CD14-positive monocyte (primary cell): Measurements from ENCODE around the gene NME9. TPM values are rescaled to one million over a fixed set of nuclear protein-coding genes. Genes with fewer than 3 reads are reported as not detected.

Source experiments
- DNase-seq, 3 donors: peaks; one replicate each; pipeline ENCODE4 v3.0.0-alpha.2; 2011 to 2022
- H2AFZ ChIP-seq: 2 replicates; pipeline ENCODE4 v1.6.0; 2012; ENCODE audit warnings: mild to moderate bottlenecking, low read depth, low read length, inconsistent platforms; ENCODE audit not compliant: insufficient read depth, poor library complexity, severe bottlenecking
- H3K27ac ChIP-seq, 2 donors: 1 replicate in 1 of 2; 2 replicates in 1 of 2; pipeline ENCODE4 v1.5.1; 2012 to 2013; ENCODE audit warnings: low read length in 2 of 2, control low read depth in 1 of 2, inconsistent platforms in 1 of 2, low read depth in 1 of 2, mild to moderate bottlenecking in 1 of 2
- H3K27me3 ChIP-seq, 2 donors: one replicate each; pipeline versions ENCODE4 v1.6.0 to v1.6.1; 2011 to 2013; ENCODE audit warnings: low read length in 2 of 2; ENCODE audit not compliant: control insufficient read depth in 2 of 2, insufficient read depth in 2 of 2
- H3K36me3 ChIP-seq, 2 donors: replicated peaks in 1 of 2; 1 replicate in 1 of 2; 2 replicates in 1 of 2; pipeline versions ENCODE4 v1.5.1 to v1.6.1; 2012 to 2013; ENCODE audit warnings: low read length in 2 of 2, control low read depth in 1 of 2, inconsistent platforms in 1 of 2, mild to moderate bottlenecking in 1 of 2; ENCODE audit not compliant: insufficient read depth in 2 of 2, control insufficient read depth in 1 of 2
- H3K4me1 ChIP-seq, 2 donors: 1 replicate in 1 of 2; 2 replicates in 1 of 2; pipeline versions ENCODE4 v1.5.1 to v1.6.1; 2012 to 2013; ENCODE audit warnings: low read length in 2 of 2, control low read depth in 1 of 2, inconsistent platforms in 1 of 2, mild to moderate bottlenecking in 1 of 2, moderate library complexity in 1 of 2; ENCODE audit not compliant: insufficient read depth in 2 of 2, control insufficient read depth in 1 of 2
- H3K4me2 ChIP-seq: replicated peaks from 2 replicates; pipeline ENCODE3; 2012; ENCODE audit warnings: low read length, moderate library complexity, mild to moderate bottlenecking; ENCODE audit not compliant: poor library complexity, severe bottlenecking; ENCODE audit errors: extremely low read depth
- H3K4me3 ChIP-seq, 3 experiments: fragments of 200-600 bp in 1 of 3; sonication (generic) in 1 of 3; replicated peaks in 1 of 3; 1 replicate in 2 of 3; 2 replicates in 1 of 3; pipeline ENCODE4 v1.5.1; 2011 to 2013; ENCODE audit warnings: low read length in 3 of 3, mild to moderate bottlenecking in 3 of 3, control low read depth in 2 of 3, low read depth in 2 of 3, inconsistent platforms in 1 of 3, moderate library complexity in 1 of 3
- H3K79me2 ChIP-seq: 2 replicates; pipeline ENCODE4 v1.6.0; 2012; ENCODE audit warnings: mild to moderate bottlenecking, control low read depth, inconsistent platforms, low read length, moderate library complexity; ENCODE audit not compliant: insufficient read depth
- H3K9ac ChIP-seq: 2 replicates; pipeline ENCODE4 v1.6.0; 2017; ENCODE audit warnings: low read length, mild to moderate bottlenecking; ENCODE audit not compliant: insufficient read depth, poor library complexity, severe bottlenecking
- H3K9me3 ChIP-seq, 2 donors: replicated peaks in 1 of 2; 1 replicate in 1 of 2; 2 replicates in 1 of 2; pipeline versions ENCODE4 v1.5.1 to v1.6.1; 2012 to 2013; ENCODE audit warnings: low read length in 2 of 2, control low read depth in 1 of 2; ENCODE audit not compliant: control insufficient read depth in 1 of 2, insufficient read depth in 1 of 2
- H4K20me1 ChIP-seq: 2 replicates; pipeline ENCODE4 v1.6.0; 2012; ENCODE audit warnings: mild to moderate bottlenecking, low read length, control low read depth, moderate library complexity; ENCODE audit not compliant: insufficient read depth
- H3K27ac Mint-ChIP-seq, 7 donors: one replicate each; pipeline ENCODE4 v1.8.0; 2020; ENCODE audit warnings: mild to moderate bottlenecking in 7 of 7, mixed read lengths in 7 of 7, moderate library complexity in 6 of 7, inconsistent platforms in 2 of 7
- H3K27me3 Mint-ChIP-seq, 3 donors: one replicate each; pipeline ENCODE4 v1.8.0; 2021 to 2022; ENCODE audit warnings: low read depth in 3 of 3, mild to moderate bottlenecking in 3 of 3, mixed read lengths in 3 of 3, moderate library complexity in 3 of 3, inconsistent platforms in 1 of 3
- H3K36me3 Mint-ChIP-seq, 2 donors: one replicate each; pipeline ENCODE4 v1.8.0; 2020; ENCODE audit warnings: mixed read lengths in 2 of 2, inconsistent platforms in 1 of 2, mild to moderate bottlenecking in 1 of 2
- H3K4me1 Mint-ChIP-seq: one replicate; pipeline ENCODE4 v1.8.0; 2020; ENCODE audit warnings: mild to moderate bottlenecking, mixed read lengths
- H3K4me3 Mint-ChIP-seq, 2 donors: one replicate each; pipeline ENCODE4 v1.8.0; 2020; ENCODE audit warnings: mild to moderate bottlenecking in 2 of 2, mixed read lengths in 2 of 2, moderate library complexity in 1 of 2
- H3K9me3 Mint-ChIP-seq, 7 donors: one replicate each; pipeline ENCODE4 v1.8.0; 2020 to 2022; ENCODE audit warnings: mixed read lengths in 7 of 7, mild to moderate bottlenecking in 6 of 7, moderate library complexity in 6 of 7, inconsistent platforms in 2 of 7
- CTCF ChIP-seq: fragments of 200-600 bp; IDR thresholded peaks from one replicate; pipeline ENCODE4 v1.8.0; 2022; ENCODE audit warnings: antibody characterized with exemption, mild to moderate bottlenecking
- WGBS: methylation state at CpG from one replicate; pipeline ENCODE4 v1.1.5; 2013; ENCODE audit warnings: missing lambda C conversion rate; ENCODE audit not compliant: insufficient coverage; 5-methylcytosine and 5-hydroxymethylcytosine counted together
- intact Hi-C, 2 donors: fragments of 100-400 bp; cut with micrococcal nuclease; formaldehyde crosslinking; loops; one replicate each; pipeline versions ENCODE4 v1.15.0 to v1.15.1; 2023
- polyA plus RNA-seq, 3 donors: library from polyadenylated mRNA; depleted of rRNA in 1 of 3; unstranded in 2 of 3; stranded (reverse) in 1 of 3; fragments of 300-500 nt in 2 of 3; fragments of >200 nt in 1 of 3; fragmentation: Illumina TruSeq in 2 of 3; gene quantifications; 1 replicate in 2 of 3; 2 replicates in 1 of 3; pipeline ENCODE4 v1.2.3, GENCODE V29; 2012 to 2021

Gene NME9
- polyA plus RNA-seq, 3 donors = 0.04 TPM; not detected in 2

DNA sequence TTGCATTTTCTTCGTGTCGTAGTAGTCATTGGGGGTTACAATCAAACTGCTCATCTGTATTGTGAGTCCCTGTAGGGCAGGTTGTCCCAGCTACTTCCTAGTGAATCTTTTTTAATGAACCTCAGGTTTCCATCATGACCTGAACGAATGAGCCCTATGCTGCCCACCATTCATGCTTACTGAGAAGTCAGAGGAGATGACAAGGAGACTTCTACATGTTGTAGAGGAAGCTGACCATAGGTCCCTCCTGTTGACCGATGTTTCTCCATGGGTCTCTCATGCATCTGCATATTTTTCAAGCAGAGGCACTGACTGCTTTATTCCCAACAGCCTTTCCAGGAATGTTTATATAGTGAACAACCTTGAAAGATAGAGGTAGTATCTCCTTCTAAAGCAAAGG lies 5.0 kb upstream of the NME9 start:
- H3K4me2 ChIP-seq = no peak overlapping the region
- Mint-ChIP-seq H3K9me3 (no peaks in the 10 kb centered on the region), H3K27me3 (peaks cover 9 to 25% (median 19%) of the 10 kb centered on the region in 3 donors), H3K27ac (no peak overlapping the region), H3K36me3 (no peaks in the 10 kb centered on the region), H3K4me1 (peaks cover 5% of the 10 kb centered on the region), H3K4me3 (no peak overlapping the region)
- intact Hi-C loops = no loop called here
- H3K4me1 ChIP-seq = peaks cover 4 to 6% of the 10 kb centered on the region in 2 donors
- no peak overlapping the region for H2AFZ ChIP-seq
- 89% methylated on average over 3 of the region's 4 CpGs for WGBS
- DNase-seq = no peak
- no peaks in the 10 kb centered on the region for H4K20me1 ChIP-seq
- no peaks in the 10 kb centered on the region for H3K36me3 ChIP-seq
- peaks cover 2 to 8% of the 10 kb centered on the region in 2 donors for H3K27me3 ChIP-seq
- no peak for TF ChIP-seq CTCF
- H3K9me3 ChIP-seq = no peaks in the 10 kb centered on the region
- H3K9ac ChIP-seq = no peak overlapping the region
- H3K4me3 ChIP-seq = no peak overlapping the region
- no peaks in the 10 kb centered on the region for H3K79me2 ChIP-seq
- no peak overlapping the region for H3K27ac ChIP-seq

GRCh38 chr3:138332472-138333073 lies 2.9 kb upstream of the NME9 start:
- Histone ChIP-seq H3K79me2 (no peaks in the 10 kb centered on the region), H3K27ac (no peak overlapping the region), H3K4me2 (no peak overlapping the region), H3K36me3 (no peaks in the 10 kb centered on the region), H3K27me3 (peaks cover 2 to 16% of the 10 kb centered on the region in 2 donors), H3K9ac (no peak overlapping the region), H3K4me1 (peaks cover 15 to 17% of the 10 kb centered on the region in 2 donors), H4K20me1 (no peaks in the 10 kb centered on the region), H3K9me3 (no peaks in the 10 kb centered on the region), H3K4me3 (no peak overlapping the region), H2AFZ (no peak overlapping the region)
- intact Hi-C loops = no loop called here
- H3K4me1 Mint-ChIP-seq = peaks cover 17% of the 10 kb centered on the region
- H3K9me3 Mint-ChIP-seq = no peaks in the 10 kb centered on the region
- no peaks in the 10 kb centered on the region for H3K36me3 Mint-ChIP-seq
- no peak overlapping the region for H3K4me3 Mint-ChIP-seq
- H3K27ac Mint-ChIP-seq = no peak overlapping the region
- peak; percentile 62 for TF ChIP-seq CTCF
- H3K27me3 Mint-ChIP-seq = peaks cover 9 to 33% (median 29%) of the 10 kb centered on the region in 3 donors
- peak; percentile 12 to 22 (median 20) for DNase-seq
- no CpG with 5 or more reads among the region's 4 CpGs for WGBS
